HEK293 (cell line): ENCODE data around the gene PC.

Experiments used
- CTCF ChIA-PET: fragments of 350-600 bp; formaldehyde crosslinking; extraction: SDS; loops from one replicate; lab custom pipeline; 2021; ENCODE audit warnings: antibody characterized with exemption; lab: Yijun Ruan, JAX
- POLR2A ChIA-PET: fragments of 300-600 bp; formaldehyde crosslinking; extraction: SDS; loops from one replicate; lab custom pipeline; 2020; ENCODE audit warnings: antibody characterized with exemption, inconsistent platforms; lab: Yijun Ruan, JAX
- H3K27ac ChIP-seq: fragments of 200-500 bp; sonication (Bioruptor generic); 2 replicates; pipeline ENCODE4 v1.5.1; 2014; ENCODE audit warnings: low read depth, low read length, control low read depth, inconsistent platforms; ENCODE audit errors: extremely low read depth
- H3K36me3 ChIP-seq, 2 experiments: fragments of 200-500 bp in 1 of 2; sonication (Bioruptor generic) in 1 of 2; 1 replicate in 1 of 2; 2 replicates in 1 of 2; pipeline ENCODE4 v1.5.1; 2014 to 2017; ENCODE audit warnings: inconsistent platforms in 2 of 2, low read length in 2 of 2; ENCODE audit not compliant: control insufficient read depth in 2 of 2, insufficient read depth in 1 of 2
- H3K4me1 ChIP-seq: fragments of 200-500 bp; sonication (Bioruptor generic); 2 replicates; pipeline ENCODE4 v1.5.1; 2014; ENCODE audit warnings: mild to moderate bottlenecking, low read length, inconsistent platforms; ENCODE audit not compliant: control insufficient read depth, insufficient read depth
- H3K4me3 ChIP-seq: 2 replicates; pipeline ENCODE4 v1.5.1; 2011; ENCODE audit warnings: low read depth, mild to moderate bottlenecking, control low read depth, low read length, moderate library complexity
- H3K9me3 ChIP-seq: fragments of 200-500 bp; sonication (Bioruptor generic); 2 replicates; pipeline ENCODE4 v1.5.1; 2014; ENCODE audit warnings: low read depth, low read length, inconsistent platforms; ENCODE audit not compliant: control insufficient read depth, insufficient read depth
- GLI4 ChIP-seq: fragments of 450-650 bp; formaldehyde crosslinking; IDR thresholded peaks from 2 replicates; pipeline ENCODE4 v1.5.1; 2016; ENCODE audit warnings: missing biosample characterization, missing genetic modification characterization
- GLIS2 ChIP-seq: fragments of 450-650 bp; formaldehyde crosslinking; IDR thresholded peaks from 2 replicates; pipeline ENCODE4 v1.5.1; 2016; ENCODE audit warnings: missing biosample characterization, missing genetic modification characterization
- KLF1 ChIP-seq: fragments of 450-650 bp; formaldehyde crosslinking; IDR thresholded peaks from 2 replicates; pipeline ENCODE4 v1.5.1; 2016; ENCODE audit warnings: missing biosample characterization, missing genetic modification characterization
- KLF9 ChIP-seq: fragments of 450-650 bp; formaldehyde crosslinking; IDR thresholded peaks from 2 replicates; pipeline ENCODE4 v1.5.1; 2016; ENCODE audit warnings: missing biosample characterization, missing genetic modification characterization, low read depth
- SALL2 ChIP-seq: fragments of 450-650 bp; formaldehyde crosslinking; IDR thresholded peaks from 2 replicates; pipeline ENCODE4 v1.5.0; 2017; ENCODE audit warnings: missing biosample characterization, mild to moderate bottlenecking, missing genetic modification characterization, borderline replicate concordance
- ZBTB20 ChIP-seq: fragments of 450-650 bp; formaldehyde crosslinking; IDR thresholded peaks from 2 replicates; pipeline ENCODE4 v1.5.1; 2016; ENCODE audit warnings: missing biosample characterization, missing genetic modification characterization
- ZBTB48 ChIP-seq: fragments of 450-650 bp; formaldehyde crosslinking; IDR thresholded peaks from 2 replicates; pipeline ENCODE4 v1.5.1; 2016; ENCODE audit warnings: missing biosample characterization, missing genetic modification characterization
- ZNF266 ChIP-seq: fragments of 450-650 bp; formaldehyde crosslinking; IDR thresholded peaks from 2 replicates; pipeline ENCODE4 v1.5.1; 2016; ENCODE audit warnings: missing biosample characterization, missing genetic modification characterization, low read depth
- ZNF341 ChIP-seq: fragments of 450-650 bp; formaldehyde crosslinking; IDR thresholded peaks from 2 replicates; pipeline ENCODE4; 2016; ENCODE audit warnings: low read depth, missing biosample characterization, missing genetic modification characterization
- ZNF426 ChIP-seq: fragments of 450-650 bp; formaldehyde crosslinking; IDR thresholded peaks from 2 replicates; pipeline ENCODE4 v1.5.1; 2017; ENCODE audit warnings: missing biosample characterization, missing genetic modification characterization, mild to moderate bottlenecking, inconsistent platforms, moderate library complexity
- ZNF555 ChIP-seq: fragments of 450-650 bp; formaldehyde crosslinking; conservative IDR thresholded peaks from 2 replicates; pipeline ENCODE4 v1.5.1; 2017; ENCODE audit warnings: missing biosample characterization, mild to moderate bottlenecking, missing genetic modification characterization, inconsistent platforms
- ZNF701 ChIP-seq: fragments of 450-650 bp; formaldehyde crosslinking; IDR thresholded peaks from 2 replicates; pipeline ENCODE4 v1.5.1; 2016; ENCODE audit warnings: missing biosample characterization, missing genetic modification characterization
- ZNF830 ChIP-seq: fragments of 450-650 bp; IDR thresholded peaks from 2 replicates; pipeline ENCODE4 v1.5.0; 2018; ENCODE audit warnings: missing biosample characterization, missing genetic modification characterization, low read depth, mild to moderate bottlenecking, moderate library complexity
- TF ChIP-seq, protein P1 (sequence below): fragments of 450-650 bp; formaldehyde crosslinking; IDR thresholded peaks from 2 replicates; pipeline ENCODE4 v1.5.1; 2017; ENCODE audit warnings: missing biosample characterization, missing genetic modification characterization
- TF ChIP-seq, protein P2 (sequence below): fragments of 450-650 bp; formaldehyde crosslinking; conservative IDR thresholded peaks from 2 replicates; pipeline ENCODE4 v1.5.1; 2016; ENCODE audit warnings: low read depth, missing biosample characterization, missing genetic modification characterization
- TF ChIP-seq, protein P3 (sequence below): fragments of 450-650 bp; formaldehyde crosslinking; IDR thresholded peaks from 2 replicates; pipeline ENCODE4; 2016; ENCODE audit warnings: missing biosample characterization, missing genetic modification characterization
- TF ChIP-seq, protein P4 (sequence below): fragments of 450-650 bp; formaldehyde crosslinking; IDR thresholded peaks from 2 replicates; pipeline ENCODE4 v1.5.1; 2016; ENCODE audit warnings: missing biosample characterization, missing genetic modification characterization

The PC gene

DNA sequence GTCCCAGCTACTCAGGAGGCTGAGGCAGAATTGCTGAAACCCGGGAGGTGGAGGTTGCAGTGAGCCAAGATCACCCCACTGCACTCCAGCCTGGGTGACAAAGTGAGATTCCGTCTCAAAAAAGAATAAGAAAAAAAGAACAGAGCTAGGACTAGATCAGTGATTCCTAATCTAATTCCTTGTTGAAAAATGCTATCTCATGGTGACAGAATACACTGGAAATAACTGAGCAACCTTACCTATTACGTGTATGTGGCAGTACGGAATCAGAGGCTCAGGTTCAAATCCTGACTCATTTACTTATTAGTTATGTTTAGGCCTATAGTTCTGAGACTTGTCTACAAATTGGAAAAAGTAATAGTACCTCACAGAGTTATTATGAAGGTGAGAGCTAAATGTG is 134.5 kb downstream of the PC start:
- Histone ChIP-seq H3K36me3 (no peaks in the 10 kb centered on the region), H3K4me1 (no peaks in the 10 kb centered on the region), H3K4me3 (no peak overlapping the region), H3K9me3 (no peaks in the 10 kb centered on the region), H3K27ac (no peak overlapping the region)
- POLR2A ChIA-PET, result interaction anchor here (0.5 kb wide), 1 partner anchor 163 kb away, joined by 5 read pairs; no protein-coding TSS in a partner anchor
- CTCF ChIA-PET, result interaction anchor here (0.6 kb wide), 2 partner anchors 129 to 247 kb away, joined by 3 read pairs; no protein-coding TSS in a partner anchor
- no peak for TF ChIP-seq SALL2 (tag by site-specific recombination)
- TF ChIP-seq, protein P1, sequence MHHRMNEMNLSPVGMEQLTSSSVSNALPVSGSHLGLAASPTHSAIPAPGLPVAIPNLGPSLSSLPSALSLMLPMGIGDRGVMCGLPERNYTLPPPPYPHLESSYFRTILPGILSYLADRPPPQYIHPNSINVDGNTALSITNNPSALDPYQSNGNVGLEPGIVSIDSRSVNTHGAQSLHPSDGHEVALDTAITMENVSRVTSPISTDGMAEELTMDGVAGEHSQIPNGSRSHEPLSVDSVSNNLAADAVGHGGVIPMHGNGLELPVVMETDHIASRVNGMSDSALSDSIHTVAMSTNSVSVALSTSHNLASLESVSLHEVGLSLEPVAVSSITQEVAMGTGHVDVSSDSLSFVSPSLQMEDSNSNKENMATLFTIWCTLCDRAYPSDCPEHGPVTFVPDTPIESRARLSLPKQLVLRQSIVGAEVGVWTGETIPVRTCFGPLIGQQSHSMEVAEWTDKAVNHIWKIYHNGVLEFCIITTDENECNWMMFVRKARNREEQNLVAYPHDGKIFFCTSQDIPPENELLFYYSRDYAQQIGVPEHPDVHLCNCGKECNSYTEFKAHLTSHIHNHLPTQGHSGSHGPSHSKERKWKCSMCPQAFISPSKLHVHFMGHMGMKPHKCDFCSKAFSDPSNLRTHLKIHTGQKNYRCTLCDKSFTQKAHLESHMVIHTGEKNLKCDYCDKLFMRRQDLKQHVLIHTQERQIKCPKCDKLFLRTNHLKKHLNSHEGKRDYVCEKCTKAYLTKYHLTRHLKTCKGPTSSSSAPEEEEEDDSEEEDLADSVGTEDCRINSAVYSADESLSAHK (tag by site-specific recombination), result no peak

DNA sequence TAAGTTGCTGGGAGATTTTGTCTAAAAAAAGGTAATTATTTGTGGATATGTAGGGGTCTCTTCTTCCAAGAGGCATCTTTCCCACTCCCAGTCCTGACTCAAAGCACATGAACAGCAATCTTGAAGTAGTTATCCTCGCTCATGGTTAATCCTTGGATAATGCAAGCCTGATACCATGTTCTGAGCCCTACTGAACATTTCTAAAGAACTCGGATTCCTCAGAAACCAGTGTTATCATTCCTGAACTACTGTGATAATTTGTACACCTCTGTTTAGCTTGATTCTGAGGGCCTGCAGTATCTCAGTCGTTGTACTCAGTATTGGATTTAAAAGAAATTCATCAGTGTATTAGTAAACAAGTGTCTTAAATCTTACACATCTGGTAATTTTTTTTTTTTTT is 137.3 kb downstream of the PC start:
- H3K4me3 ChIP-seq, result no peak overlapping the region
- ChIA-PET POLR2A (no interaction called here), CTCF (interaction anchor here (0.7 kb wide), 1 partner anchor 142 kb away, joined by 3 read pairs; no protein-coding TSS in a partner anchor)

More for the DNA sequence above, 137.3 kb downstream of the PC start:
- Histone ChIP-seq H3K4me1 (no peaks in the 10 kb centered on the region), H3K36me3 (peaks cover 0 to 3% of the 10 kb centered on the region in 2 experiments; a peak in 1 of 3 replicates), H3K9me3 (no peaks in the 10 kb centered on the region), H3K27ac (no peak overlapping the region)
- TF ChIP-seq ZNF701 (tag by site-specific recombination) (no peak), GLIS2 (tag by site-specific recombination) (no peak), ZBTB20 (tag by site-specific recombination) (no peak), ZNF830 (tag by site-specific recombination) (no peak), ZNF426 (tag by site-specific recombination) (no peak), ZNF555 (tag by site-specific recombination) (no peak), ZBTB48 (no peak), GLI4 (no peak), SALL2 (tag by site-specific recombination) (no peak), KLF9 (tag by site-specific recombination) (no peak), KLF1 (tag by site-specific recombination) (no peak), ZNF266 (no peak), ZNF341 (no peak)
- TF ChIP-seq, protein P2, sequence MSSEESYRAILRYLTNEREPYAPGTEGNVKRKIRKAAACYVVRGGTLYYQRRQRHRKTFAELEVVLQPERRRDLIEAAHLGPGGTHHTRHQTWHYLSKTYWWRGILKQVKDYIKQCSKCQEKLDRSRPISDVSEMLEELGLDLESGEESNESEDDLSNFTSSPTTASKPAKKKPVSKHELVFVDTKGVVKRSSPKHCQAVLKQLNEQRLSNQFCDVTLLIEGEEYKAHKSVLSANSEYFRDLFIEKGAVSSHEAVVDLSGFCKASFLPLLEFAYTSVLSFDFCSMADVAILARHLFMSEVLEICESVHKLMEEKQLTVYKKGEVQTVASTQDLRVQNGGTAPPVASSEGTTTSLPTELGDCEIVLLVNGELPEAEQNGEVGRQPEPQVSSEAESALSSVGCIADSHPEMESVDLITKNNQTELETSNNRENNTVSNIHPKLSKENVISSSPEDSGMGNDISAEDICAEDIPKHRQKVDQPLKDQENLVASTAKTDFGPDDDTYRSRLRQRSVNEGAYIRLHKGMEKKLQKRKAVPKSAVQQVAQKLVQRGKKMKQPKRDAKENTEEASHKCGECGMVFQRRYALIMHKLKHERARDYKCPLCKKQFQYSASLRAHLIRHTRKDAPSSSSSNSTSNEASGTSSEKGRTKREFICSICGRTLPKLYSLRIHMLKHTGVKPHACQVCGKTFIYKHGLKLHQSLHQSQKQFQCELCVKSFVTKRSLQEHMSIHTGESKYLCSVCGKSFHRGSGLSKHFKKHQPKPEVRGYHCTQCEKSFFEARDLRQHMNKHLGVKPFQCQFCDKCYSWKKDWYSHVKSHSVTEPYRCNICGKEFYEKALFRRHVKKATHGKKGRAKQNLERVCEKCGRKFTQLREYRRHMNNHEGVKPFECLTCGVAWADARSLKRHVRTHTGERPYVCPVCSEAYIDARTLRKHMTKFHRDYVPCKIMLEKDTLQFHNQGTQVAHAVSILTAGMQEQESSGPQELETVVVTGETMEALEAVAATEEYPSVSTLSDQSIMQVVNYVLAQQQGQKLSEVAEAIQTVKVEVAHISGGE (tag by site-specific recombination), result no peak
- TF ChIP-seq, protein P3, sequence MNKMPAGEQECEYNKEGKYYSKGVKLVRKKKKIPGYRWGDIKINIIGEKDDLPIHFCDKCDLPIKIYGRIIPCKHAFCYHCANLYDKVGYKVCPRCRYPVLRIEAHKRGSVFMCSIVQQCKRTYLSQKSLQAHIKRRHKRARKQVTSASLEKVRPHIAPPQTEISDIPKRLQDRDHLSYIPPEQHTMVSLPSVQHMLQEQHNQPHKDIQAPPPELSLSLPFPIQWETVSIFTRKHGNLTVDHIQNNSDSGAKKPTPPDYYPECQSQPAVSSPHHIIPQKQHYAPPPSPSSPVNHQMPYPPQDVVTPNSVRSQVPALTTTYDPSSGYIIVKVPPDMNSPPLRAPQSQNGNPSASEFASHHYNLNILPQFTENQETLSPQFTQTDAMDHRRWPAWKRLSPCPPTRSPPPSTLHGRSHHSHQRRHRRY (tag by site-specific recombination), result no peak
- TF ChIP-seq, protein P4, sequence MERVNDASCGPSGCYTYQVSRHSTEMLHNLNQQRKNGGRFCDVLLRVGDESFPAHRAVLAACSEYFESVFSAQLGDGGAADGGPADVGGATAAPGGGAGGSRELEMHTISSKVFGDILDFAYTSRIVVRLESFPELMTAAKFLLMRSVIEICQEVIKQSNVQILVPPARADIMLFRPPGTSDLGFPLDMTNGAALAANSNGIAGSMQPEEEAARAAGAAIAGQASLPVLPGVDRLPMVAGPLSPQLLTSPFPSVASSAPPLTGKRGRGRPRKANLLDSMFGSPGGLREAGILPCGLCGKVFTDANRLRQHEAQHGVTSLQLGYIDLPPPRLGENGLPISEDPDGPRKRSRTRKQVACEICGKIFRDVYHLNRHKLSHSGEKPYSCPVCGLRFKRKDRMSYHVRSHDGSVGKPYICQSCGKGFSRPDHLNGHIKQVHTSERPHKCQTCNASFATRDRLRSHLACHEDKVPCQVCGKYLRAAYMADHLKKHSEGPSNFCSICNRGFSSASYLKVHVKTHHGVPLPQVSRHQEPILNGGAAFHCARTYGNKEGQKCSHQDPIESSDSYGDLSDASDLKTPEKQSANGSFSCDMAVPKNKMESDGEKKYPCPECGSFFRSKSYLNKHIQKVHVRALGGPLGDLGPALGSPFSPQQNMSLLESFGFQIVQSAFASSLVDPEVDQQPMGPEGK, result no peak
